ENCODE data around the gene TH.

TH gene

DNA sequence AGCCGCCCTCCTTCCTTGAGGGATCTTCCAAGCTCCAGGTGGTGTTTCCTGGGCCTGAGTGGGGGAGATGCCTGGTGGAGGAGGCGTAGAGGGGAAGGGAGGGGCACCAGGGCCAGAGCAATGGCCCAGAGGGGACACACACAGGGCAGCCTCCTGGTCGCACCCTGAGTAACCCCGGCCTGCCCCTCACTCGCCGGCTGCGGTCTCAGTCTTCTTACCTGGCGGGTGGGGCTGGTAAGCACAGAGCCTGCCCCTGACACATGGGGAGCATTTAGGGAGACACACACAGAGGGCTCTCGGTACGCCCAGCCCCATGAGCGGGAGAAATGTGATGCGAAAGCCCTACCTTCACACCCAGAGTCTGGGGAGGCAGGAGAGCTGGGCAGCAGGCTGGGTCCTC is 56.3 kb downstream of the TH start:
- TF ChIP-seq, protein P1, sequence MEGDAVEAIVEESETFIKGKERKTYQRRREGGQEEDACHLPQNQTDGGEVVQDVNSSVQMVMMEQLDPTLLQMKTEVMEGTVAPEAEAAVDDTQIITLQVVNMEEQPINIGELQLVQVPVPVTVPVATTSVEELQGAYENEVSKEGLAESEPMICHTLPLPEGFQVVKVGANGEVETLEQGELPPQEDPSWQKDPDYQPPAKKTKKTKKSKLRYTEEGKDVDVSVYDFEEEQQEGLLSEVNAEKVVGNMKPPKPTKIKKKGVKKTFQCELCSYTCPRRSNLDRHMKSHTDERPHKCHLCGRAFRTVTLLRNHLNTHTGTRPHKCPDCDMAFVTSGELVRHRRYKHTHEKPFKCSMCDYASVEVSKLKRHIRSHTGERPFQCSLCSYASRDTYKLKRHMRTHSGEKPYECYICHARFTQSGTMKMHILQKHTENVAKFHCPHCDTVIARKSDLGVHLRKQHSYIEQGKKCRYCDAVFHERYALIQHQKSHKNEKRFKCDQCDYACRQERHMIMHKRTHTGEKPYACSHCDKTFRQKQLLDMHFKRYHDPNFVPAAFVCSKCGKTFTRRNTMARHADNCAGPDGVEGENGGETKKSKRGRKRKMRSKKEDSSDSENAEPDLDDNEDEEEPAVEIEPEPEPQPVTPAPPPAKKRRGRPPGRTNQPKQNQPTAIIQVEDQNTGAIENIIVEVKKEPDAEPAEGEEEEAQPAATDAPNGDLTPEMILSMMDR (IDR thresholded peaks at IDR 0.05): no peak
- Histone ChIP-seq H3K36me3 (no peaks in the 10 kb centered on the region), H3K27ac (no peak overlapping the region), H3K27me3 (peaks cover 0 to 22% of the 10 kb centered on the region in 2 donors), H3K4me3 (no peak overlapping the region), H3K4me1 (no peaks in the 10 kb centered on the region), H3K9me3 (peaks cover 0 to 17% (median 6%) of the 10 kb centered on the region in 3 donors)
- intact Hi-C loops (cut with DNase I; ENCODE audit: low total_unique reads): no loop called here
- DNase-seq: no peak

DNA sequence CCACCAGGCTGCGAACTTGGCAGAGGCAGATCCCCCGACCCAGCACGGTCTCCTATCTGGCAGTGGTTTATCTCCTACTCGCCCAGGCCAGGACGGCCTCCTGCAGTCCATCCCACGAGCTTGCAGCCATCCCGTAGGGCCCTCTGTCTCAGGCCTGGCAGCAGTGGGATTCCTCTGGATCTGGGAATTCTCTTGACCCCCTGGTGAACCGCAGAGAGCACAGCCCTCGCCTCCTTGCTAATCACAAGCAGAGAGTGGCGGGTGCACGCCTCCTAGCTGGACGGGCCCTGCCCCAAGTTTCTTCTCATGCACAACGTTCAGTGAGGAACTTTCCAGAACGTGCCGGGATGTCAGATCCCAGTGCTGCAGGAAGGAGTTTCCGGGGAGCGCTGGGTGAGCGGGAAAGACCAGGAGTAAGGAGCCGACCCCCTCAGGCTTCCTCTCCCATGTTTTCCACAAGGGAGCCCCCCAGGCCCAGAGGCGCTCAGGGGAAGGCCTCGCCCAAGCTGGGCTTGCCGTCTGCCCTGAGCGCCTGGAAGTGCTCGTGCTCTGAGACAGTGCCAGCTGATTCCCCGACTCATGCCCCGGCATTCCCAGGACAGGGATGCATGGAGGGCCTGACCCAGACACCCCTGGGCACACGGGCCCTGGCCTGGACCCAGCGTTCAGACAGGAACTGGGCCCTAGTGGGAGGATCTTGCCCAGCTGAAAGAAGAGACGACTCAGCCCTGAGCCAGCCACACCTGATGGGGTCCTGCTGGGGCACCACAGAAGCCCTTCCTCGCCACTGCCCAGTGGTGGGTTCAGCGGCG is 57.0 kb downstream of the TH start:
- H3K4me1 ChIP-seq: no peaks in the 10 kb centered on the region
- no peak for DNase-seq
- intact Hi-C loops (cut with DNase I; ENCODE audit: low total_unique reads): no loop called here
- peaks cover 0 to 17% (median 6%) of the 10 kb centered on the region in 3 donors for H3K9me3 ChIP-seq
- no peak overlapping the region for H3K4me3 ChIP-seq
- TF ChIP-seq, protein P1 (IDR thresholded peaks at IDR 0.05): no peak
- H3K36me3 ChIP-seq: no peaks in the 10 kb centered on the region
- no peak overlapping the region for H3K27ac ChIP-seq
- H3K27me3 ChIP-seq: peaks cover 0 to 16% of the 10 kb centered on the region in 2 donors
